Keratinocyte (primary cell): ENCODE measurements around the gene SOHLH1. TPM values are rescaled to one million over a fixed set of nuclear protein-coding genes. Genes with fewer than 3 reads are reported as not detected.

ENCODE experiments used
- DNase-seq: peaks from one replicate; pipeline ENCODE4 v3.0.0-alpha.2; 2011; ENCODE audit warnings: low read depth, missing footprints, low spot score
- FAIRE-seq: peaks from 2 replicates; lab custom pipeline; 2011; peaks lifted over from hg19 to GRCh38; lab: Jason Lieb, UNC
- H2AFZ ChIP-seq: 2 replicates; pipeline ENCODE4 v1.6.0; 2012; ENCODE audit warnings: low read length, control low read depth, inconsistent platforms; ENCODE audit not compliant: control insufficient read depth
- H3K27ac ChIP-seq: 2 replicates; pipeline ENCODE4 v1.5.1; 2011; ENCODE audit warnings: low read length; ENCODE audit not compliant: control insufficient read depth, insufficient read depth
- H3K27me3 ChIP-seq: 3 replicates; pipeline ENCODE4 v1.6.0; 2011; ENCODE audit warnings: low read length; ENCODE audit not compliant: control insufficient read depth, insufficient read depth; ENCODE audit errors: extremely low read depth
- H3K36me3 ChIP-seq, 2 experiments: 2 replicates in 1 of 2; 3 replicates in 1 of 2; pipeline ENCODE4 v1.5.1; 2011; ENCODE audit warnings: low read length in 2 of 2, mild to moderate bottlenecking in 1 of 2; ENCODE audit not compliant: control insufficient read depth in 2 of 2, insufficient read depth in 2 of 2; ENCODE audit errors: extremely low read depth in 1 of 2
- H3K4me1 ChIP-seq: 3 replicates; pipeline ENCODE4 v1.5.1; 2011; ENCODE audit warnings: low read length; ENCODE audit not compliant: control insufficient read depth, insufficient read depth; ENCODE audit errors: extremely low read depth
- H3K4me2 ChIP-seq: 3 replicates; pipeline ENCODE4 v1.6.0; 2011; ENCODE audit warnings: low read depth, low read length; ENCODE audit not compliant: control insufficient read depth, insufficient read depth; ENCODE audit errors: extremely low read depth
- H3K4me3 ChIP-seq, 3 experiments: fragments of 200-600 bp in 1 of 3; sonication (generic) in 1 of 3; 2 replicates in 2 of 3; 3 replicates in 1 of 3; pipeline ENCODE4 v1.5.1; 2011 to 2016; ENCODE audit warnings: low read length in 3 of 3, mild to moderate bottlenecking in 3 of 3, control low read depth in 2 of 3, inconsistent platforms in 1 of 3, low read depth in 1 of 3, mixed read lengths in 1 of 3, mixed run types in 1 of 3, moderate library complexity in 1 of 3; ENCODE audit not compliant: control insufficient read depth in 2 of 3, insufficient read depth in 2 of 3; ENCODE audit errors: extremely low read depth in 1 of 3
- H3K79me2 ChIP-seq: 2 replicates; pipeline ENCODE4 v1.6.0; 2012; ENCODE audit warnings: low read length; ENCODE audit not compliant: control insufficient read depth, insufficient read depth
- H3K9ac ChIP-seq: 3 replicates; pipeline ENCODE4 v1.6.0; 2011; ENCODE audit warnings: low read length; ENCODE audit not compliant: control insufficient read depth, insufficient read depth; ENCODE audit errors: extremely low read depth
- H3K9me1 ChIP-seq: 3 replicates; pipeline ENCODE4 v1.6.0; 2011; ENCODE audit warnings: low read length; ENCODE audit not compliant: control insufficient read depth, insufficient read depth; ENCODE audit errors: extremely low read depth
- H3K9me3 ChIP-seq: 2 replicates; pipeline ENCODE4 v1.5.1; 2012; ENCODE audit warnings: low read depth, low read length; ENCODE audit not compliant: control insufficient read depth
- H4K20me1 ChIP-seq: 3 replicates; pipeline ENCODE4 v1.6.0; 2011; ENCODE audit warnings: low read length; ENCODE audit not compliant: control insufficient read depth, insufficient read depth; ENCODE audit errors: extremely low read depth
- EZH2 ChIP-seq: IDR thresholded peaks from one replicate; pipeline ENCODE4 v1.6.1; 2012; ENCODE audit warnings: inconsistent platforms, mild to moderate bottlenecking, low read length, moderate library complexity
- dilution Hi-C: fragments of 300-500 bp; cut with MboI; formaldehyde crosslinking; loops from one replicate; pipeline ENCODE4 v1.7.0; 2020; ENCODE audit warnings: low sequenced_read_pairs; ENCODE audit not compliant: extremely low pct_ligation_motif_present
- polyA plus RNA-seq, 5 experiments: library from polyadenylated mRNA; depleted of rRNA in 3 of 5; stranded (reverse) in 3 of 5; stranded (forward) in 1 of 5; unstranded in 1 of 5; fragments of >200 nt; gene quantifications; 1 replicate in 1 of 5; 2 replicates in 3 of 5; 3 replicates in 1 of 5; pipeline versions ENCODE4 v1.2.1 to v1.2.3, GENCODE V29; 2011 to 2012; ENCODE audit warnings: missing spikeins in 2 of 5, low read depth in 1 of 5, low replicate concordance in 1 of 5
- TF ChIP-seq, protein P1 (sequence below), 3 experiments: IDR thresholded peaks in 1 of 3; conservative IDR thresholded peaks in 1 of 3; optimal IDR thresholded peaks in 1 of 3; 2 replicates in 2 of 3; 3 replicates in 1 of 3; pipeline versions ENCODE3 to v1.5.1; 2011; ENCODE audit warnings: low read length in 3 of 3, mild to moderate bottlenecking in 3 of 3, moderate library complexity in 2 of 3, control low read depth in 1 of 3, inconsistent platforms in 1 of 3; ENCODE audit not compliant: insufficient read depth in 2 of 3; ENCODE audit errors: extremely low read depth in 1 of 3

Gene SOHLH1
- polyA plus RNA-seq, 1 donor (not counting 4 experiments of a cell fraction or from before 2014, with no cell fraction given): not detected

DNA sequence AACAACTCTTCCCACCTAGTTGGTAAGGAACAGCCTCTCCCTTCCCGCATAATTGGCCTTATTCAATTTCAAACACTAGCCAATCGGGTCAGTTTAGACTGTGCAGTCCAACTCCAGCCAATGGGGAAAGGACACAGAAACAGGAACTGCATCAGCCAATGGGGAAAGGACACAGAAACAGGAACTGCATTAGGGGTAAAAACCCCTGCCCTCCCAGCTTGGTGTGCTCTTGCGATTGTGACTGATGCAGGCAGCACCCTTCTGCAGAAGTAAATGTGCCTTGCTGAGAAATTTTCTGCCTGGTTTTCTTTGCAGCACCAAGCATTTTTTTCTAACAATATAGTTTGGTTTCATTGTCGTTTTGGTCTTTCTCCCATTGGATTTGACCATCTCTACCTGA is 51.4 kb downstream of the SOHLH1 start:
- no peak overlapping the region for H3K9ac ChIP-seq
- DNase-seq: no peak
- no peaks in the 10 kb centered on the region for H3K9me1 ChIP-seq
- no peak overlapping the region for H2AFZ ChIP-seq
- H3K4me3 ChIP-seq: no peak overlapping the region
- dilution Hi-C loops: no loop called here
- H4K20me1 ChIP-seq: no peaks in the 10 kb centered on the region
- H3K27ac ChIP-seq: no peak overlapping the region
- no peak for FAIRE-seq
- no peaks in the 10 kb centered on the region for H3K4me1 ChIP-seq
- H3K4me2 ChIP-seq: no peak overlapping the region
- TF ChIP-seq EZH2: no peak
- TF ChIP-seq, protein P1, sequence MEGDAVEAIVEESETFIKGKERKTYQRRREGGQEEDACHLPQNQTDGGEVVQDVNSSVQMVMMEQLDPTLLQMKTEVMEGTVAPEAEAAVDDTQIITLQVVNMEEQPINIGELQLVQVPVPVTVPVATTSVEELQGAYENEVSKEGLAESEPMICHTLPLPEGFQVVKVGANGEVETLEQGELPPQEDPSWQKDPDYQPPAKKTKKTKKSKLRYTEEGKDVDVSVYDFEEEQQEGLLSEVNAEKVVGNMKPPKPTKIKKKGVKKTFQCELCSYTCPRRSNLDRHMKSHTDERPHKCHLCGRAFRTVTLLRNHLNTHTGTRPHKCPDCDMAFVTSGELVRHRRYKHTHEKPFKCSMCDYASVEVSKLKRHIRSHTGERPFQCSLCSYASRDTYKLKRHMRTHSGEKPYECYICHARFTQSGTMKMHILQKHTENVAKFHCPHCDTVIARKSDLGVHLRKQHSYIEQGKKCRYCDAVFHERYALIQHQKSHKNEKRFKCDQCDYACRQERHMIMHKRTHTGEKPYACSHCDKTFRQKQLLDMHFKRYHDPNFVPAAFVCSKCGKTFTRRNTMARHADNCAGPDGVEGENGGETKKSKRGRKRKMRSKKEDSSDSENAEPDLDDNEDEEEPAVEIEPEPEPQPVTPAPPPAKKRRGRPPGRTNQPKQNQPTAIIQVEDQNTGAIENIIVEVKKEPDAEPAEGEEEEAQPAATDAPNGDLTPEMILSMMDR (optimal IDR thresholded peaks at IDR 0.05 in 1 of 3, IDR thresholded peaks at IDR 0.05 in 1 of 3, conservative IDR thresholded peaks at IDR 0.05 in 1 of 3; ENCODE audit: extremely low read depth in 1 of 3, insufficient read depth in 2 of 3, low read length in 3 of 3): no peak
- H3K9me3 ChIP-seq: peaks cover 8% of the 10 kb centered on the region
- no peaks in the 10 kb centered on the region for H3K36me3 ChIP-seq
- no peaks in the 10 kb centered on the region for H3K79me2 ChIP-seq
- no peaks in the 10 kb centered on the region for H3K27me3 ChIP-seq

GRCh38 chr9:135644631-135645218 is 54.6 kb downstream of the SOHLH1 start:
- Histone ChIP-seq H3K9me3 (peaks cover 3% of the 10 kb centered on the region), H4K20me1 (no peaks in the 10 kb centered on the region), H3K9ac (no peak overlapping the region), H3K79me2 (no peaks in the 10 kb centered on the region), H3K36me3 (no peaks in the 10 kb centered on the region), H3K27ac (no peak overlapping the region), H3K4me2 (no peak overlapping the region), H3K27me3 (no peaks in the 10 kb centered on the region), H2AFZ (no peak overlapping the region), H3K4me3 (no peak overlapping the region), H3K4me1 (no peaks in the 10 kb centered on the region), H3K9me1 (no peaks in the 10 kb centered on the region)
- FAIRE-seq (no peak), DNase-seq (no peak)
- TF ChIP-seq, protein P1 (optimal IDR thresholded peaks at IDR 0.05 in 1 of 3, IDR thresholded peaks at IDR 0.05 in 1 of 3, conservative IDR thresholded peaks at IDR 0.05 in 1 of 3; ENCODE audit: extremely low read depth in 1 of 3, insufficient read depth in 2 of 3, low read length in 3 of 3): no peak
- TF ChIP-seq EZH2: no peak
- dilution Hi-C loops: no loop called here

Other genes starting within 250 kb of the SOHLH1 start
- 4.3 to 4.7 TPM (median 4.5 TPM) in 3 replicates for gene PPP1R26, start 219.7 kb downstream of the SOHLH1 start, polyA plus RNA-seq
- gene MRPS2, start 198.8 kb downstream of the SOHLH1 start, polyA plus RNA-seq: 44.7 to 115 TPM (median 61.1 TPM) in 3 replicates
- gene LCN1, start 178.0 kb downstream of the SOHLH1 start, polyA plus RNA-seq: not detected in 3 replicates
- not detected in 3 replicates for gene OBP2A, start 153.4 kb downstream of the SOHLH1 start, polyA plus RNA-seq
- gene PAEP, start 137.7 kb downstream of the SOHLH1 start, polyA plus RNA-seq: not detected in 3 replicates
- gene GLT6D1, start 59.9 kb downstream of the SOHLH1 start, polyA plus RNA-seq: not detected in 3 replicates
- gene LCN9, start 36.2 kb downstream of the SOHLH1 start, polyA plus RNA-seq: not detected in 3 replicates
- not detected in 3 replicates for gene KCNT1, start 2.7 kb upstream of the SOHLH1 start, polyA plus RNA-seq
- 5.0 to 8.3 TPM (median 6.0 TPM) in 3 replicates for gene CAMSAP1, start 208.1 kb upstream of the SOHLH1 start, polyA plus RNA-seq